Measurements from ENCODE around the gene C19orf47. TPM values are rescaled to one million over a fixed set of nuclear protein-coding genes. Genes with fewer than 3 reads are reported as not detected.

C19orf47 gene
- total and polyA plus RNA-seq, 10 donors = 8.2 to 21.9 (median 13.0) TPM

DNA sequence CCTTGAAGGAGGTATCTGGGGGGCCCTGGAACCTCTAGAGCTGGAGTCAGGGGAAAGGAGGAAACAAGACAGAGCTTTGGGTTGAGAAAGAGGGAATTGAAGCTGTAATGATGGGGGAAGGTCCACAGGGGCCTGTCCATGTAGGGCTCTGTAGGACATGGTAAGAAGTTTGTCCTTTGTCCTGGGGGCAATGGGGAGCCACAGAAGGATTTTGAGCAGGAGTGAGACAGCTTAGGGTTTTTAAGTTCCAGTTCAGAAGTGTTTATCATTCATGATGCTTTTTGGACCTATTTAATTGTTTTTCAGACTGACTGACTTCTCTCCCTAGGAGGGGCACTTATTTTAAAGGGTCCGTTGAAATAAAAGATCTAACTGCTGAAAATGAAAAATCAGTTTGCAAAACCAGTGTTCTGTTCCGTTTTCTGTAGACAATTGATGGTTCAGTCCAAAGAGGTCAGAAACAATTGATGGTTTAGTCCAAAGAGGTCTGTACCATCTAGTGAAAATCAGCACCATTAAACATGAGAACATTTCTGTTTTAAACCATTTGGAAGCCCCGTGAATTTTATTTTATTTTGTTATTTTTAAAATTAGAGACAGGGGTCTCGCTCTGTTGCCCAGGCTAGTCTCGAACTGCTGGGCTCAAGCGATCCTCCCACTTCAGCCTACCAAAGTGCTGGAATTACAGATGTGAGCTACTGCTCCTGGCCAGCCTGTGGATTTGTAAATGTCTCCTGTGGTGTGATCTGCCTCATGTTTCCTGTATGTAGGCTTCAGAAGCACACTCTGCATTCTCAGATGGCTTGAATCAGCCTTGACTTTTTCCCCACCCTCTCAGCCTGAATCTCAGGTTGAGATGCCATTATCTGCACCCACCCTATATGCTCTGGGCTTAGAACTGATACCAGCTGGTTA is 8.7 kb upstream of the C19orf47 start:
- Histone ChIP-seq H3K27ac (peak overlapping the region in 6 of 8 donors; percentile 36 to 71 (median 57)), H3K36me3 (peaks cover 0 to 22% (median 0%) of the 10 kb centered on the region in 6 donors), H3K9me3 (no peaks in the 10 kb centered on the region), H3K27me3 (replicated peaks in 1 of 7) (no peaks in the 10 kb centered on the region), H3K4me1 (peaks cover 0 to 63% (median 34%) of the 10 kb centered on the region in 6 donors), H3K4me3 (no peak overlapping the region)
- no peak for DNase-seq
- 84 to 94% (median 90%) methylated on average over 6 of the region's 6 CpGs for WGBS, 5 donors
- TF ChIP-seq POLR2AphosphoS5 (IDR thresholded peaks at IDR 0.05) (no peak), POLR2A (IDR thresholded peaks at IDR 0.05) (no peak)
- TF ChIP-seq, protein P1, sequence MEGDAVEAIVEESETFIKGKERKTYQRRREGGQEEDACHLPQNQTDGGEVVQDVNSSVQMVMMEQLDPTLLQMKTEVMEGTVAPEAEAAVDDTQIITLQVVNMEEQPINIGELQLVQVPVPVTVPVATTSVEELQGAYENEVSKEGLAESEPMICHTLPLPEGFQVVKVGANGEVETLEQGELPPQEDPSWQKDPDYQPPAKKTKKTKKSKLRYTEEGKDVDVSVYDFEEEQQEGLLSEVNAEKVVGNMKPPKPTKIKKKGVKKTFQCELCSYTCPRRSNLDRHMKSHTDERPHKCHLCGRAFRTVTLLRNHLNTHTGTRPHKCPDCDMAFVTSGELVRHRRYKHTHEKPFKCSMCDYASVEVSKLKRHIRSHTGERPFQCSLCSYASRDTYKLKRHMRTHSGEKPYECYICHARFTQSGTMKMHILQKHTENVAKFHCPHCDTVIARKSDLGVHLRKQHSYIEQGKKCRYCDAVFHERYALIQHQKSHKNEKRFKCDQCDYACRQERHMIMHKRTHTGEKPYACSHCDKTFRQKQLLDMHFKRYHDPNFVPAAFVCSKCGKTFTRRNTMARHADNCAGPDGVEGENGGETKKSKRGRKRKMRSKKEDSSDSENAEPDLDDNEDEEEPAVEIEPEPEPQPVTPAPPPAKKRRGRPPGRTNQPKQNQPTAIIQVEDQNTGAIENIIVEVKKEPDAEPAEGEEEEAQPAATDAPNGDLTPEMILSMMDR (IDR thresholded peaks at IDR 0.05 in 8 of 11, conservative IDR thresholded peaks at IDR 0.05 in 3 of 11) = no peak
- intact Hi-C loops (cut with DNase I; ENCODE audit: low total_unique reads) = no loop called here

DNA sequence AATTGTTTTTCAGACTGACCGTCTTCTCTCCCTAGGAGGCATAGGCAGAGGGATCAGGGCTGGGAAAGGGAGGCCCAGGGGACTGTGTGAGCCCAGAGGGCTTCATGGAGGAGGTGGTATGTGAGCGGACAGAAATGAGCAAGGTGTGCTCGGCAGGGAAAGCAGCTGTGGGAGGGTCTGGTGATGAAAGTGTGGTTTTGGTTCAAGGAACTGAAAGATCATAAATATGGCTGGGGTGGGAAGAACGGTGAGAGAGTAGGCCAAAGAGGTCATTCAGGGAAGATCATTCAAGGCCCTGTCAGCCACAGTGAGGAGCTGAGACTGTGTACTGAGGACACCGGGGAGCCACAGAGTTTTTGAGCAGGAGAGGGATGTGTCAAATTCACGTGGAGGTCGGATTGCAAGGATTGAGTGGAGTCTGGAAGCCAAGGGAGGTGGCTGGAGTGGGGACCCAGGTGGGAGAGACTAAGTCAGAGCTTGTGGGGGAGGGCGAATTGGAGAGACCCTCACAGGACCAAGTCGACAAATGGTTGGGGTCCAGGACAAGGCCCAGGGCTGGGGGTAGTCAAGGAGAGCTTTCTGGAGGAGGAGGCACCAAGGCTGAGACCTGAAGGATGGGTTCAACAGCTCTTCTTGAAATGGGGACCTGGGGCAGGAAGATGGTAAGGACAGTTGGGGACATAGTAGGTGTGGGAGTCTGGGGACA is 7.9 kb upstream of the C19orf47 start:
- Histone ChIP-seq H3K9me3 (no peaks in the 10 kb centered on the region), H3K27ac (peak overlapping the region in 2 of 8 donors; percentile 66 to 71), H3K27me3 (replicated peaks in 1 of 7) (no peaks in the 10 kb centered on the region), H3K4me1 (peaks cover 0 to 56% (median 30%) of the 10 kb centered on the region in 6 donors), H3K4me3 (no peak overlapping the region), H3K36me3 (peaks cover 0 to 29% (median 0%) of the 10 kb centered on the region in 6 donors)
- DNase-seq = peak; percentile 21
- intact Hi-C loops (cut with DNase I; ENCODE audit: low total_unique reads) = no loop called here
- WGBS, 5 donors = 74 to 82% (median 80%) methylated on average over 9 of the region's 9 CpGs
- TF ChIP-seq POLR2A (IDR thresholded peaks at IDR 0.05) = no peak
- TF ChIP-seq POLR2AphosphoS5 (IDR thresholded peaks at IDR 0.05) = no peak
- TF ChIP-seq, protein P1 (IDR thresholded peaks at IDR 0.05 in 8 of 11, conservative IDR thresholded peaks at IDR 0.05 in 3 of 11) = no peak

DNA sequence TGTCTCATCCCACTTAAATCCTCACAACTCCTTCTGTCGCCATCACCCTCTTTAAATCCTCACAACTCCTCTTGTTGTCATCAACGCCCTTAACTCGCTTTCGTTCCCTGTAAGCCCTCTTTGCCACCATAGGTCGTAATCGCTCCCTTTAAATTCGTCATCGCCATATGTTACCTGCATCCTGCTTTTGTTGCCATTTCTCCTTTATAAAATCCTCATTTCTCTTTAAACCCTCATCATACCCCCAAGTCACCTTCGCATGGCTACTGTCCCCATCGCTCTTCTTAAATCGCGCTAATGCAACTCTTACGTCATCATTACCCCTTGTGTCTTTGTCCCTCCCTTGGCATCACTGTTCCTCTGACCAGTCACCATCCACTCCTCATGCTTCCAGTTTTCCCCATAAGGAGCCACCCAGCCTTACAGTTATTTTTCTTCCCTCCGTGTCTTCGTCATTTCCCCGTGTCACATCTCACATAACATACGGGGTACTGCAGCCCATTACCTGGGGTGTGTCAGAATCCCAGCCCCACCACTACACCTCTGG is 837 bp upstream of the C19orf47 start:
- no peak for DNase-seq
- intact Hi-C loops (cut with DNase I; ENCODE audit: low total_unique reads) = no loop called here
- WGBS, 5 donors = 13 to 19% (median 17%) methylated on average over 17 of the region's 17 CpGs
- Histone ChIP-seq H3K9me3 (no peaks in the 10 kb centered on the region), H3K27ac (peak overlapping the region; percentile 59 to 89 (median 84)), H3K36me3 (peaks cover 0 to 18% (median 0%) of the 10 kb centered on the region in 6 donors), H3K4me1 (peaks cover 7 to 44% (median 30%) of the 10 kb centered on the region in 6 donors), H3K4me3 (peak overlapping the region; percentile 67 to 81 (median 72)), H3K27me3 (replicated peaks in 1 of 7) (no peaks in the 10 kb centered on the region)
- TF ChIP-seq, protein P1 (IDR thresholded peaks at IDR 0.05 in 8 of 11, conservative IDR thresholded peaks at IDR 0.05 in 3 of 11) = no peak
- TF ChIP-seq POLR2AphosphoS5 (IDR thresholded peaks at IDR 0.05) (no peak), POLR2A (IDR thresholded peaks at IDR 0.05) (no peak)
